ENCODE results near the gene THSD4.

THSD4 gene

GRCh38 chr15:71545223-71545760, 430.0 kb downstream of the THSD4 start:
- H3K9ac ChIP-seq (ENCODE audit: low read length in 2 of 2), result no peak overlapping the region
- no peaks in the 10 kb centered on the region for H3K36me3 ChIP-seq (ENCODE audit: control insufficient read depth in 2 of 2, insufficient read depth in 2 of 2, low read length in 2 of 2)
- H3K9me3 ChIP-seq (ENCODE audit: control insufficient read depth in 2 of 2, low read length in 2 of 2), result no peaks in the 10 kb centered on the region
- H3K27ac ChIP-seq (ENCODE audit: low read length), result no peak overlapping the region
- H3K4me1 ChIP-seq (ENCODE audit: control insufficient read depth, insufficient read depth, low read length), result peaks cover 14% of the 10 kb centered on the region
- no peak overlapping the region for H3K4me3 ChIP-seq (ENCODE audit: low read length in 2 of 2)
- H3K27me3 ChIP-seq (ENCODE audit: control insufficient read depth in 1 of 2, insufficient read depth in 2 of 2, low read length in 2 of 2), result no peaks in the 10 kb centered on the region

GRCh38 chr15:71545923-71546322, 430.7 kb downstream of the THSD4 start:
- Histone ChIP-seq H3K9me3 (ENCODE audit: control insufficient read depth in 2 of 2, low read length in 2 of 2) (no peaks in the 10 kb centered on the region), H3K36me3 (ENCODE audit: control insufficient read depth in 2 of 2, insufficient read depth in 2 of 2, low read length in 2 of 2) (no peaks in the 10 kb centered on the region), H3K4me1 (ENCODE audit: control insufficient read depth, insufficient read depth, low read length) (peaks cover 14% of the 10 kb centered on the region), H3K4me3 (ENCODE audit: low read length in 2 of 2) (no peak overlapping the region), H3K27ac (ENCODE audit: low read length) (no peak overlapping the region), H3K27me3 (ENCODE audit: control insufficient read depth in 1 of 2, insufficient read depth in 2 of 2, low read length in 2 of 2) (no peaks in the 10 kb centered on the region), H3K9ac (ENCODE audit: low read length in 2 of 2) (no peak overlapping the region)

- Histone ChIP-seq H3K4me1 (ENCODE audit: control insufficient read depth, insufficient read depth, low read length) (peaks cover 14% of the 10 kb centered on the region), H3K4me3 (ENCODE audit: low read length in 2 of 2) (peak overlapping the region in 1 of 2 donors; percentile 40), H3K27me3 (ENCODE audit: control insufficient read depth in 1 of 2, insufficient read depth in 2 of 2, low read length in 2 of 2) (no peaks in the 10 kb centered on the region), H3K9me3 (ENCODE audit: control insufficient read depth in 2 of 2, low read length in 2 of 2) (no peaks in the 10 kb centered on the region), H3K9ac (ENCODE audit: low read length in 2 of 2) (no peak overlapping the region), H3K27ac (ENCODE audit: low read length) (no peak overlapping the region), H3K36me3 (ENCODE audit: control insufficient read depth in 2 of 2, insufficient read depth in 2 of 2, low read length in 2 of 2) (no peaks in the 10 kb centered on the region)
These were observed 431.7 kb downstream of the THSD4 start for GRCh38 chr15:71547011-71547410.

GRCh38 chr15:71548401-71548807, 433.1 kb downstream of the THSD4 start:
- Histone ChIP-seq H3K27ac (ENCODE audit: low read length) (no peak overlapping the region), H3K27me3 (ENCODE audit: control insufficient read depth in 1 of 2, insufficient read depth in 2 of 2, low read length in 2 of 2) (no peaks in the 10 kb centered on the region), H3K9me3 (ENCODE audit: control insufficient read depth in 2 of 2, low read length in 2 of 2) (no peaks in the 10 kb centered on the region), H3K36me3 (ENCODE audit: control insufficient read depth in 2 of 2, insufficient read depth in 2 of 2, low read length in 2 of 2) (no peaks in the 10 kb centered on the region), H3K4me1 (ENCODE audit: control insufficient read depth, insufficient read depth, low read length) (peaks cover 14% of the 10 kb centered on the region), H3K4me3 (ENCODE audit: low read length in 2 of 2) (no peak overlapping the region), H3K9ac (ENCODE audit: low read length in 2 of 2) (no peak overlapping the region)

- Histone ChIP-seq H3K36me3 (ENCODE audit: control insufficient read depth in 2 of 2, insufficient read depth in 2 of 2, low read length in 2 of 2) (no peaks in the 10 kb centered on the region), H3K27ac (ENCODE audit: low read length) (no peak overlapping the region), H3K27me3 (ENCODE audit: control insufficient read depth in 1 of 2, insufficient read depth in 2 of 2, low read length in 2 of 2) (no peaks in the 10 kb centered on the region), H3K4me1 (ENCODE audit: control insufficient read depth, insufficient read depth, low read length) (peaks cover 14% of the 10 kb centered on the region), H3K9me3 (ENCODE audit: control insufficient read depth in 2 of 2, low read length in 2 of 2) (no peaks in the 10 kb centered on the region), H3K9ac (ENCODE audit: low read length in 2 of 2) (no peak overlapping the region), H3K4me3 (ENCODE audit: low read length in 2 of 2) (peak overlapping the region in 1 of 2 donors; percentile 15)
These were observed 433.8 kb downstream of the THSD4 start for GRCh38 chr15:71549091-71549490.

GRCh38 chr15:71549697-71550096, 434.4 kb downstream of the THSD4 start:
- Histone ChIP-seq H3K4me3 (ENCODE audit: low read length in 2 of 2) (no peak overlapping the region), H3K9me3 (ENCODE audit: control insufficient read depth in 2 of 2, low read length in 2 of 2) (no peaks in the 10 kb centered on the region), H3K4me1 (ENCODE audit: control insufficient read depth, insufficient read depth, low read length) (peaks cover 14% of the 10 kb centered on the region), H3K27ac (ENCODE audit: low read length) (no peak overlapping the region), H3K36me3 (ENCODE audit: control insufficient read depth in 2 of 2, insufficient read depth in 2 of 2, low read length in 2 of 2) (no peaks in the 10 kb centered on the region), H3K27me3 (ENCODE audit: control insufficient read depth in 1 of 2, insufficient read depth in 2 of 2, low read length in 2 of 2) (no peaks in the 10 kb centered on the region), H3K9ac (ENCODE audit: low read length in 2 of 2) (no peak overlapping the region)

GRCh38 chr15:71551566-71551965, 436.3 kb downstream of the THSD4 start:
- Histone ChIP-seq H3K27ac (ENCODE audit: low read length) (no peak overlapping the region), H3K9ac (ENCODE audit: low read length in 2 of 2) (no peak overlapping the region), H3K9me3 (ENCODE audit: control insufficient read depth in 2 of 2, low read length in 2 of 2) (no peaks in the 10 kb centered on the region), H3K4me1 (ENCODE audit: control insufficient read depth, insufficient read depth, low read length) (peaks cover 12% of the 10 kb centered on the region), H3K4me3 (ENCODE audit: low read length in 2 of 2) (no peak overlapping the region), H3K27me3 (ENCODE audit: control insufficient read depth in 1 of 2, insufficient read depth in 2 of 2, low read length in 2 of 2) (no peaks in the 10 kb centered on the region), H3K36me3 (ENCODE audit: control insufficient read depth in 2 of 2, insufficient read depth in 2 of 2, low read length in 2 of 2) (no peaks in the 10 kb centered on the region)

GRCh38 chr15:71559098-71559497, 443.8 kb downstream of the THSD4 start:
- no peak overlapping the region for H3K27ac ChIP-seq (ENCODE audit: low read length)
- H3K36me3 ChIP-seq (ENCODE audit: control insufficient read depth in 2 of 2, insufficient read depth in 2 of 2, low read length in 2 of 2), result no peaks in the 10 kb centered on the region
- no peak overlapping the region for H3K4me3 ChIP-seq (ENCODE audit: low read length in 2 of 2)
- H3K27me3 ChIP-seq (ENCODE audit: control insufficient read depth in 1 of 2, insufficient read depth in 2 of 2, low read length in 2 of 2), result no peaks in the 10 kb centered on the region
- H3K9ac ChIP-seq (ENCODE audit: low read length in 2 of 2), result no peak overlapping the region
- H3K9me3 ChIP-seq (ENCODE audit: control insufficient read depth in 2 of 2, low read length in 2 of 2), result no peaks in the 10 kb centered on the region
- H3K4me1 ChIP-seq (ENCODE audit: control insufficient read depth, insufficient read depth, low read length), result no peaks in the 10 kb centered on the region

- Histone ChIP-seq H3K27me3 (ENCODE audit: control insufficient read depth in 1 of 2, insufficient read depth in 2 of 2, low read length in 2 of 2) (no peaks in the 10 kb centered on the region), H3K36me3 (ENCODE audit: control insufficient read depth in 2 of 2, insufficient read depth in 2 of 2, low read length in 2 of 2) (no peaks in the 10 kb centered on the region), H3K4me1 (ENCODE audit: control insufficient read depth, insufficient read depth, low read length) (no peaks in the 10 kb centered on the region), H3K9me3 (ENCODE audit: control insufficient read depth in 2 of 2, low read length in 2 of 2) (no peaks in the 10 kb centered on the region), H3K4me3 (ENCODE audit: low read length in 2 of 2) (no peak overlapping the region), H3K27ac (ENCODE audit: low read length) (no peak overlapping the region), H3K9ac (ENCODE audit: low read length in 2 of 2) (no peak overlapping the region)
These were observed 444.3 kb downstream of the THSD4 start for GRCh38 chr15:71559616-71560015.

GRCh38 chr15:71562251-71562650, 447.0 kb downstream of the THSD4 start:
- no peaks in the 10 kb centered on the region for H3K4me1 ChIP-seq (ENCODE audit: control insufficient read depth, insufficient read depth, low read length)
- no peaks in the 10 kb centered on the region for H3K27me3 ChIP-seq (ENCODE audit: control insufficient read depth in 1 of 2, insufficient read depth in 2 of 2, low read length in 2 of 2)
- no peak overlapping the region for H3K4me3 ChIP-seq (ENCODE audit: low read length in 2 of 2)
- H3K27ac ChIP-seq (ENCODE audit: low read length), result no peak overlapping the region
- no peaks in the 10 kb centered on the region for H3K36me3 ChIP-seq (ENCODE audit: control insufficient read depth in 2 of 2, insufficient read depth in 2 of 2, low read length in 2 of 2)
- no peak overlapping the region for H3K9ac ChIP-seq (ENCODE audit: low read length in 2 of 2)
- H3K9me3 ChIP-seq (ENCODE audit: control insufficient read depth in 2 of 2, low read length in 2 of 2), result no peaks in the 10 kb centered on the region

GRCh38 chr15:71564217-71564616, 448.9 kb downstream of the THSD4 start:
- Histone ChIP-seq H3K4me1 (ENCODE audit: control insufficient read depth, insufficient read depth, low read length) (no peaks in the 10 kb centered on the region), H3K9me3 (ENCODE audit: control insufficient read depth in 2 of 2, low read length in 2 of 2) (no peaks in the 10 kb centered on the region), H3K27ac (ENCODE audit: low read length) (no peak overlapping the region), H3K9ac (ENCODE audit: low read length in 2 of 2) (no peak overlapping the region), H3K36me3 (ENCODE audit: control insufficient read depth in 2 of 2, insufficient read depth in 2 of 2, low read length in 2 of 2) (no peaks in the 10 kb centered on the region), H3K27me3 (ENCODE audit: control insufficient read depth in 1 of 2, insufficient read depth in 2 of 2, low read length in 2 of 2) (no peaks in the 10 kb centered on the region), H3K4me3 (ENCODE audit: low read length in 2 of 2) (no peak overlapping the region)

Measured in stomach smooth muscle (tissue), 2 donors.